IMR-90 (cell line): Measurements from ENCODE around the gene CHD6. TPM values are rescaled to one million over a fixed set of nuclear protein-coding genes. Genes with fewer than 3 reads are reported as not detected.
A peak's percentile ranks its signal among the peaks of the same experiment; 100 is the strongest.

Experiments used
- ATAC-seq: fragments of 200-7000 bp; cut with Tn5 transposase; 2 replicates; pipeline ENCODE4 v1.9.1; 2020; ENCODE audit warnings: low read depth, mild to moderate bottlenecking, moderate library complexity
- BruUV-seq: library from RNA; stranded (reverse); fragments of 400-500 nt; replicated peaks from 2 replicates; lab custom pipeline; 2021; lab: Mats Ljungman, UMichigan
- CTCF ChIA-PET: fragments of 300-600 bp; formaldehyde crosslinking; extraction: SDS; loops from one replicate; lab custom pipeline; 2021; ENCODE audit warnings: antibody characterized with exemption; lab: Yijun Ruan, JAX
- POLR2A ChIA-PET: fragments of 300-600 bp; sonication (Branson Sonifier 250); formaldehyde crosslinking; loops from one replicate; lab custom pipeline; 2022; ENCODE audit warnings: antibody characterized with exemption; ENCODE audit not compliant: unreplicated experiment; lab: Charles Lee
- DNase-seq: peaks from one replicate; pipeline ENCODE4 v3.0.0; 2013
- H2AFZ ChIP-seq: replicated peaks from 2 replicates; pipeline ENCODE3; 2013; ENCODE audit warnings: low read length, mild to moderate bottlenecking; ENCODE audit not compliant: poor library complexity
- H2AK5ac ChIP-seq: 2 replicates; pipeline ENCODE4 v1.6.1; 2013; ENCODE audit warnings: low read depth, low read length, inconsistent platforms
- H2AK9ac ChIP-seq: replicated peaks from 2 replicates; pipeline ENCODE3; 2013; ENCODE audit warnings: mild to moderate bottlenecking, low read depth, low read length, moderate library complexity; ENCODE audit not compliant: poor library complexity
- H2BK120ac ChIP-seq: 2 replicates; pipeline ENCODE4 v1.6.1; 2013; ENCODE audit warnings: low read depth, low read length, inconsistent platforms
- H2BK15ac ChIP-seq: 3 replicates; pipeline ENCODE4 v1.6.1; 2013; ENCODE audit warnings: low read depth, low read length, inconsistent platforms
- H2BK20ac ChIP-seq: 2 replicates; pipeline ENCODE4 v1.6.1; 2013; ENCODE audit warnings: low read depth, mild to moderate bottlenecking, inconsistent platforms, low read length, moderate library complexity
- H2BK5ac ChIP-seq: 2 replicates; pipeline ENCODE4 v1.6.1; 2013; ENCODE audit warnings: mild to moderate bottlenecking, low read depth, low read length, inconsistent platforms; ENCODE audit not compliant: poor library complexity, severe bottlenecking
- H3K14ac ChIP-seq: replicated peaks from 2 replicates; pipeline ENCODE4 v1.6.1; 2013; ENCODE audit warnings: low read depth, low read length, inconsistent platforms
- H3K18ac ChIP-seq: 2 replicates; pipeline ENCODE4 v1.6.1; 2013; ENCODE audit warnings: low read depth, low read length, control low read depth
- H3K23ac ChIP-seq: 2 replicates; pipeline ENCODE4 v1.6.1; 2013; ENCODE audit warnings: low read depth, low read length, inconsistent platforms
- H3K27ac ChIP-seq: 2 replicates; pipeline ENCODE4 v1.5.1; 2013; ENCODE audit warnings: mild to moderate bottlenecking, control low read depth, low read length; ENCODE audit not compliant: insufficient read depth
- H3K27me3 ChIP-seq: 2 replicates; pipeline ENCODE4 v1.6.1; 2013; ENCODE audit warnings: low read length; ENCODE audit not compliant: control insufficient read depth, insufficient read depth
- H3K36me3 ChIP-seq: 2 replicates; pipeline ENCODE4 v1.6.1; 2013; ENCODE audit warnings: low read length, mixed read lengths; ENCODE audit not compliant: control insufficient read depth, insufficient read depth
- H3K4ac ChIP-seq: 2 replicates; pipeline ENCODE4 v1.6.1; 2013; ENCODE audit warnings: low read depth, low read length, inconsistent platforms
- H3K4me1 ChIP-seq: 2 replicates; pipeline ENCODE4 v1.6.1; 2013; ENCODE audit warnings: low read length, mixed read lengths; ENCODE audit not compliant: control insufficient read depth, insufficient read depth
- H3K4me2 ChIP-seq: 2 replicates; pipeline ENCODE4 v1.6.1; 2013; ENCODE audit warnings: low read depth, mild to moderate bottlenecking, control low read depth, low read length, moderate library complexity
- H3K4me3 ChIP-seq: 2 replicates; pipeline ENCODE4 v1.5.1; 2013; ENCODE audit warnings: low read depth, mild to moderate bottlenecking, control low read depth, low read length, moderate library complexity; ENCODE audit not compliant: insufficient read depth
- H3K56ac ChIP-seq: 2 replicates; pipeline ENCODE4 v1.6.1; 2013; ENCODE audit warnings: low read length, inconsistent platforms; ENCODE audit not compliant: insufficient read depth; ENCODE audit errors: extremely low read depth
- H3K79me1 ChIP-seq, 2 experiments: 2 replicates each; pipeline ENCODE4 v1.6.1; 2013; ENCODE audit warnings: low read length in 2 of 2, inconsistent platforms in 1 of 2, low read depth in 1 of 2
- H3K9ac ChIP-seq: 2 replicates; pipeline ENCODE4 v1.6.1; 2013; ENCODE audit warnings: low read depth, low read length, control low read depth
- H3K9me1 ChIP-seq: 2 replicates; pipeline ENCODE4 v1.6.1; 2013; ENCODE audit warnings: low read length, inconsistent platforms; ENCODE audit not compliant: insufficient read depth
- H3K9me3 ChIP-seq: 2 replicates; pipeline ENCODE4 v1.6.1; 2013; ENCODE audit warnings: low read length; ENCODE audit not compliant: control insufficient read depth, insufficient read depth
- H4K20me1 ChIP-seq: 2 replicates; pipeline ENCODE4 v1.6.1; 2013; ENCODE audit warnings: low read length, inconsistent platforms; ENCODE audit not compliant: insufficient read depth
- H4K5ac ChIP-seq: 2 replicates; pipeline ENCODE4 v1.6.1; 2013; ENCODE audit warnings: mild to moderate bottlenecking, low read depth, low read length, control low read depth
- H4K8ac ChIP-seq, 2 experiments: 2 replicates each; pipeline ENCODE4 v1.6.1; 2013; ENCODE audit warnings: low read depth in 2 of 2, low read length in 2 of 2, control low read depth in 1 of 2, inconsistent platforms in 1 of 2
- H4K91ac ChIP-seq: 2 replicates; pipeline ENCODE4 v1.6.1; 2013; ENCODE audit warnings: low read depth, low read length, inconsistent platforms; ENCODE audit not compliant: insufficient read depth
- CTCF ChIP-seq: conservative IDR thresholded peaks from 2 replicates; pipeline ENCODE4 v1.5.1; 2012; ENCODE audit warnings: mild to moderate bottlenecking, low read depth, low read length, improper control_type of control experiment
- RFX5 ChIP-seq: IDR thresholded peaks from 2 replicates; pipeline ENCODE4 v1.8.0; 2012; ENCODE audit warnings: low read depth, mild to moderate bottlenecking, low read length, moderate library complexity
- WGBS, 2 experiments: methylation state at CpG; one replicate each; pipeline versions ENCODE4 v1.1.5 to v1.1.7; 2013; ENCODE audit warnings: missing lambda C conversion rate in 2 of 2; ENCODE audit not compliant: insufficient read length in 1 of 2; ENCODE audit errors: extremely low coverage in 2 of 2; 5-methylcytosine and 5-hydroxymethylcytosine counted together
- dilution Hi-C: fragments of 300-500 bp; cut with HindIII; formaldehyde crosslinking; loops from one replicate; pipeline ENCODE4 v1.14.3; 2018; ENCODE audit warnings: low sequenced_read_pairs; ENCODE audit not compliant: unreplicated experiment
- in situ Hi-C: fragments of 300-500 bp; cut with MboI; formaldehyde crosslinking; loops from 3 replicates; pipeline ENCODE4 v1.14.3; 2019; ENCODE audit warnings: low sequenced_read_pairs, inconsistent platforms, mixed read lengths
- intact Hi-C: fragments of 100-400 bp; cut with micrococcal nuclease; formaldehyde crosslinking; loops from 2 replicates; pipeline ENCODE4 v1.10.0; 2022
- polyA plus RNA-seq, 3 experiments: library from polyadenylated mRNA; depleted of rRNA; stranded (reverse); fragments of >200 nt; gene quantifications; 2 replicates each; pipeline ENCODE4 v1.2.3, GENCODE V29; 2012; ENCODE audit warnings: low replicate concordance in 1 of 3
- total RNA-seq: library from RNA; depleted of rRNA; stranded (reverse); fragments of >200 nt; gene quantifications from 2 replicates; pipeline ENCODE4 v1.2.3, GENCODE V29; 2012

CHD6 gene
- total and polyA plus RNA-seq, 2 of the 4 experiments (the other 2 are of a cell fraction) = 8.8 to 26.7 TPM

DNA sequence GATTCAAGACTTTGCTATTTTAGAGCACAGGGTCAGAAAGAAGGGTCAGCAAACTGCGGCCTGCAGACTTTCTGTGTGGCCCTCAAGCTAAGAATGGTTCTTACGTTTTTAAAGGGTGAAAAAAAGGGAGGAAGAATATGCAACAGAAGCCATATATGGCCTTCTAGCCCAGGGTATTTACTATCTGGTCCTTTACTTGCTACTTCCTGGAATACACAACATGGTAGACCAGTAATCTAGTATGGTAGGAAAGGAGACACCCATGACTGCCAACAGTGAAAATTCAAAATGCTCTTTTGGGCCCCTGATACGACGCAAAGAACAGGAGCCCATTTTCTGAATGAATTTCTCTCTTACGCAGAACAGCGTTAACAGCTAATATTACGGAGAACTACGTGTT lies 191.2 kb downstream of the CHD6 start:
- H4K5ac ChIP-seq = peak overlapping the region; percentile 7; the same call in 1 of the 2 replicates
- H3K18ac ChIP-seq = peak overlapping the region; percentile 22; the same call in 1 of the 2 replicates
- peak overlapping the region; percentile 45 for H2BK5ac ChIP-seq
- no peak overlapping the region for H2BK20ac ChIP-seq
- no peaks in the 10 kb centered on the region for H3K27me3 ChIP-seq
- H3K4me2 ChIP-seq = no peak overlapping the region
- DNase-seq (no peak), ATAC-seq (no peak)
- H3K9ac ChIP-seq = no peak overlapping the region
- WGBS, 2 experiments = 100% methylated on average over 6 of the region's 8 CpGs; no CpG with 5 or more reads in 1 of the 2 experiments
- H2BK120ac ChIP-seq = no peak overlapping the region
- peak overlapping the region; percentile 14; the same call in 1 of the 2 replicates for H2AK5ac ChIP-seq
- H3K4me3 ChIP-seq = no peak overlapping the region
- H3K36me3 ChIP-seq = peaks cover 19% of the 10 kb centered on the region
- in situ Hi-C loops = no loop called here
- no peak for TF ChIP-seq RFX5
- TF ChIP-seq CTCF = no peak
- ChIA-PET CTCF (no interaction called here), POLR2A (no interaction called here)
- no peak overlapping the region for H4K8ac ChIP-seq
- no peak overlapping the region for H4K91ac ChIP-seq
- peaks cover 19% of the 10 kb centered on the region for H3K4me1 ChIP-seq
- no peak overlapping the region for H3K4ac ChIP-seq
- no peak overlapping the region; the same call in 1 of the 2 replicates for H3K27ac ChIP-seq
- H3K23ac ChIP-seq = no peak overlapping the region
- intact Hi-C loops = loop anchor here (5.0 kb wide), 2 partner anchors 190 to 265 kb away; partner anchors contain the start of gene CHD6
- H3K9me1 ChIP-seq = peaks cover 12% of the 10 kb centered on the region
- no peaks in the 10 kb centered on the region; the same call in 1 of the 2 replicates for H4K20me1 ChIP-seq
- no peak overlapping the region; the same call in 1 of the 2 replicates for H3K56ac ChIP-seq
- peaks cover 0 to 8% of the 10 kb centered on the region in 2 experiments; a peak in 1 of 4 replicates for H3K79me1 ChIP-seq
- H2AK9ac ChIP-seq = no peak overlapping the region
- BruUV-seq = no TSS peak
- no peak overlapping the region for H2BK15ac ChIP-seq
- no peak overlapping the region for H2AFZ ChIP-seq
- dilution Hi-C loops = no loop called here
- no peak overlapping the region for H3K14ac ChIP-seq
- H3K9me3 ChIP-seq = no peaks in the 10 kb centered on the region
